HEK293 (cell line): ENCODE data around the gene IGF1R.

Experiments used
- CTCF ChIA-PET: fragments of 350-600 bp; formaldehyde crosslinking; extraction: SDS; loops from one replicate; lab custom pipeline; 2021; ENCODE audit warnings: antibody characterized with exemption; lab: Yijun Ruan, JAX
- POLR2A ChIA-PET: fragments of 300-600 bp; formaldehyde crosslinking; extraction: SDS; loops from one replicate; lab custom pipeline; 2020; ENCODE audit warnings: antibody characterized with exemption, inconsistent platforms; lab: Yijun Ruan, JAX
- H3K27ac ChIP-seq: fragments of 200-500 bp; sonication (Bioruptor generic); 2 replicates; pipeline ENCODE4 v1.5.1; 2014; ENCODE audit warnings: low read depth, low read length, control low read depth, inconsistent platforms; ENCODE audit errors: extremely low read depth
- H3K36me3 ChIP-seq, 2 experiments: fragments of 200-500 bp in 1 of 2; sonication (Bioruptor generic) in 1 of 2; 1 replicate in 1 of 2; 2 replicates in 1 of 2; pipeline ENCODE4 v1.5.1; 2014 to 2017; ENCODE audit warnings: inconsistent platforms in 2 of 2, low read length in 2 of 2; ENCODE audit not compliant: control insufficient read depth in 2 of 2, insufficient read depth in 1 of 2
- H3K4me1 ChIP-seq: fragments of 200-500 bp; sonication (Bioruptor generic); 2 replicates; pipeline ENCODE4 v1.5.1; 2014; ENCODE audit warnings: mild to moderate bottlenecking, low read length, inconsistent platforms; ENCODE audit not compliant: control insufficient read depth, insufficient read depth
- H3K4me3 ChIP-seq: 2 replicates; pipeline ENCODE4 v1.5.1; 2011; ENCODE audit warnings: low read depth, mild to moderate bottlenecking, control low read depth, low read length, moderate library complexity
- H3K9me3 ChIP-seq: fragments of 200-500 bp; sonication (Bioruptor generic); 2 replicates; pipeline ENCODE4 v1.5.1; 2014; ENCODE audit warnings: low read depth, low read length, inconsistent platforms; ENCODE audit not compliant: control insufficient read depth, insufficient read depth
- HOXC10 ChIP-seq: sonication (generic); formaldehyde crosslinking; IDR thresholded peaks from 2 replicates; pipeline ENCODE4 v1.8.1; 2023; ENCODE audit warnings: mild to moderate bottlenecking, missing genetic modification reagents
- MYNN ChIP-seq: fragments of 450-650 bp; formaldehyde crosslinking; IDR thresholded peaks from 2 replicates; pipeline ENCODE4 v1.5.1; 2016; ENCODE audit warnings: missing biosample characterization, missing genetic modification characterization, borderline replicate concordance
- OVOL3 ChIP-seq: fragments of 450-650 bp; formaldehyde crosslinking; IDR thresholded peaks from 2 replicates; pipeline ENCODE4 v1.5.1; 2016; ENCODE audit warnings: missing biosample characterization, missing genetic modification characterization
- ZBTB48 ChIP-seq: fragments of 450-650 bp; formaldehyde crosslinking; IDR thresholded peaks from 2 replicates; pipeline ENCODE4 v1.5.1; 2016; ENCODE audit warnings: missing biosample characterization, missing genetic modification characterization
- ZNF155 ChIP-seq: fragments of 450-650 bp; formaldehyde crosslinking; IDR thresholded peaks from 2 replicates; pipeline ENCODE4 v1.5.1; 2016; ENCODE audit warnings: missing biosample characterization, missing genetic modification characterization
- ZNF214 ChIP-seq: fragments of 450-650 bp; formaldehyde crosslinking; IDR thresholded peaks from 2 replicates; pipeline ENCODE4 v1.5.1; 2017; ENCODE audit warnings: missing biosample characterization, mild to moderate bottlenecking, missing genetic modification characterization, borderline replicate concordance
- ZNF354C ChIP-seq: fragments of 450-650 bp; formaldehyde crosslinking; IDR thresholded peaks from 2 replicates; pipeline ENCODE4 v1.5.1; 2016; ENCODE audit warnings: missing biosample characterization, missing genetic modification characterization, low read depth, borderline replicate concordance
- ZNF423 ChIP-seq: fragments of 450-650 bp; formaldehyde crosslinking; IDR thresholded peaks from 2 replicates; pipeline ENCODE4 v1.5.1; 2016; ENCODE audit warnings: missing biosample characterization, missing genetic modification characterization
- ZNF596 ChIP-seq: fragments of 450-650 bp; IDR thresholded peaks from 2 replicates; pipeline ENCODE4 v1.5.0; 2018; ENCODE audit warnings: missing biosample characterization, mild to moderate bottlenecking, missing genetic modification characterization, moderate library complexity
- ZNF624 ChIP-seq: fragments of 450-650 bp; formaldehyde crosslinking; IDR thresholded peaks from 2 replicates; pipeline ENCODE4 v1.5.1; 2017; ENCODE audit warnings: missing biosample characterization, missing genetic modification characterization
- ZNF664 ChIP-seq: fragments of 450-650 bp; formaldehyde crosslinking; IDR thresholded peaks from 2 replicates; pipeline ENCODE4 v1.5.1; 2016; ENCODE audit warnings: missing biosample characterization, missing genetic modification characterization
- ZNF830 ChIP-seq: fragments of 450-650 bp; IDR thresholded peaks from 2 replicates; pipeline ENCODE4 v1.5.0; 2018; ENCODE audit warnings: missing biosample characterization, missing genetic modification characterization, low read depth, mild to moderate bottlenecking, moderate library complexity
- TF ChIP-seq, protein P1 (sequence below): fragments of 450-650 bp; formaldehyde crosslinking; IDR thresholded peaks from 2 replicates; pipeline ENCODE4 v1.5.1; 2016; ENCODE audit warnings: missing biosample characterization, missing genetic modification characterization
- TF ChIP-seq, protein P2 (sequence below): fragments of 450-650 bp; formaldehyde crosslinking; IDR thresholded peaks from 2 replicates; pipeline ENCODE4 v1.5.1; 2017; ENCODE audit warnings: missing biosample characterization, missing genetic modification characterization
- TF ChIP-seq, protein P3 (sequence below): IDR thresholded peaks from 2 replicates; pipeline ENCODE4 v1.6.1; 2011; ENCODE audit warnings: mild to moderate bottlenecking, low read depth, low read length, borderline replicate concordance
- TF ChIP-seq, protein P4 (sequence below): fragments of 450-650 bp; formaldehyde crosslinking; IDR thresholded peaks from 2 replicates; pipeline ENCODE4 v1.5.1; 2016; ENCODE audit warnings: missing biosample characterization, missing genetic modification characterization
- TF ChIP-seq, protein P5 (sequence below): fragments of 450-650 bp; formaldehyde crosslinking; IDR thresholded peaks from 2 replicates; pipeline ENCODE4 v1.5.1; 2016; ENCODE audit warnings: missing biosample characterization, missing genetic modification characterization

Gene IGF1R

DNA sequence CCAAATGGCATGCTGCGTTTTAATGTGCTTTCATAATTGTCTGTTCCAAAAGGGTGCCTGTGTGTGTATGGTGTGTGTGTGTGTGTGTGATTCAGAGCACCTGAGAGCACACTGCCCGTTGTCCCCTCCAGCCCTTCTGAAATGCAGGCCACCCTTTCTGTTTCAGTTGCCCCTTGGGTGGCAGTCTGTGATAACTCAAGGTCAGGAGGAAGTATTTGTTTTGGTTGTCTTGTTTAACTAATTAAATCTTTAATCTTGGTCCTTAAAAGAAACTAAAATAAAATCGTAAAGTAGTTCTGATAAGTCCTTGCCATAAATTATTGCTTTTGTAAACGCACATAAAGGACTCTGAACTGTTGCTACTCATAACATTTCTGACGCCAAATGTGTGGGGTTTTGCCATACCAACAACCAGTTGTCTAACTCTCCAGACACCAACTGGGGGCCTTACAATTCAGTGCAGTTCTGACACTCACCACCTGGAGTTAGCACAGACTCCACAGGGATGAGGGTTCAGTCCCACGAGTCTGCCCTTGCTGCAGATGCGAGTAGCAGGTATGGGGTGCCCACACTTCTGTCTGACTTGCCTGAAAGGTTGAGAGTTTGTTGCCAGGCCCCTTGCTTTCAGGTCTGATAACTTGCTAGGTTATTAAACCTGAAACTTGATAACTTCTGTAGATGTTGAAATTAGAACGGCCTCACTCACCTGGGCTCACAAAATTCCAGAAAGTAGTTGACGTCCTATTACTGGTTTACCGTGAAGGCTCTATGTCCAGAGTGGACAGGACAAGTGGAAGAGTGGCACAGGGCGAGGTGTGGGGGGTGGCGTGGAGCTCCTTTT is 157.3 kb downstream of the IGF1R start (continued):
- peak; percentile 70 for TF ChIP-seq ZNF423 (tag by site-specific recombination)
- TF ChIP-seq, all 188 proteins: peak for 26

DNA sequence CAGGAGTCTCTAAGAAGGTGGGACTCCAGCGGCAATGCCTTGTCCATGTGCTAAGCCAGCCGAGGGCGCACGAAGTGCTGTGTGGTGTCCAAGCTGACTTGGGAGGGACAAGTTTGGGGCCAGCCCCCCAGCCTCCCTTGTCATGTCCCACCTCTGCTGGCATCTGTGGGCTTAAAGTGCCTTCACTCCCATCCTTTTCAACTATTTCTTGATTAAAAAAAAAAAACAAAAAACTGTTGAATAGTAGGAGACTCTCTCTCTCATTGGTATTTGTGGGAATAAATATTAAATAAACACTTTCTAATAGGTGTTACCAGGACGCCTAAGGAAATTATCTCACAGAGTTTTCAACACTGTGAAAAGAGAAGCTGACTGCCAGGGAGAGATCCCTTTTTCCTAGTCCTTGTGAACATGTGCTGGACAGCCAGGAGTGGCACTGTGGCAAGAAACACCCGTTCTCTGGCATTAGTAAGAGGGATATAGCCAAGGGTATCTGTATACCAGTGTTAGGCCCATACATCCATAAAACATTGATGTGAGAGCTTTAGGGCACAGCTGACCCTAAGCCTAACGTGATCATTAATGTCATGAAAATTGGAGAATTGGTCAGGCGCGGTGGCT is 158.0 kb downstream of the IGF1R start:
- peaks cover 21% of the 10 kb centered on the region for H3K4me1 ChIP-seq
- H3K9me3 ChIP-seq: no peaks in the 10 kb centered on the region
- POLR2A ChIA-PET: no interaction called here
- no peak overlapping the region for H3K27ac ChIP-seq
- CTCF ChIA-PET: interaction anchor here (0.8 to 2.5 kb wide), 7 partner anchors 11 to 147 kb away, joined by 3 to 10 read pairs (median 5); no protein-coding TSS in a partner anchor
- H3K36me3 ChIP-seq: no peaks in the 10 kb centered on the region
- TF ChIP-seq, protein P1, sequence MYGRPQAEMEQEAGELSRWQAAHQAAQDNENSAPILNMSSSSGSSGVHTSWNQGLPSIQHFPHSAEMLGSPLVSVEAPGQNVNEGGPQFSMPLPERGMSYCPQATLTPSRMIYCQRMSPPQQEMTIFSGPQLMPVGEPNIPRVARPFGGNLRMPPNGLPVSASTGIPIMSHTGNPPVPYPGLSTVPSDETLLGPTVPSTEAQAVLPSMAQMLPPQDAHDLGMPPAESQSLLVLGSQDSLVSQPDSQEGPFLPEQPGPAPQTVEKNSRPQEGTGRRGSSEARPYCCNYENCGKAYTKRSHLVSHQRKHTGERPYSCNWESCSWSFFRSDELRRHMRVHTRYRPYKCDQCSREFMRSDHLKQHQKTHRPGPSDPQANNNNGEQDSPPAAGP: no peak
- TF ChIP-seq ZNF596 (tag by site-specific recombination): 0 out of 2 replicates have a peak, but pooled peaks have one; percentile 1
- H3K4me3 ChIP-seq: no peak overlapping the region

DNA sequence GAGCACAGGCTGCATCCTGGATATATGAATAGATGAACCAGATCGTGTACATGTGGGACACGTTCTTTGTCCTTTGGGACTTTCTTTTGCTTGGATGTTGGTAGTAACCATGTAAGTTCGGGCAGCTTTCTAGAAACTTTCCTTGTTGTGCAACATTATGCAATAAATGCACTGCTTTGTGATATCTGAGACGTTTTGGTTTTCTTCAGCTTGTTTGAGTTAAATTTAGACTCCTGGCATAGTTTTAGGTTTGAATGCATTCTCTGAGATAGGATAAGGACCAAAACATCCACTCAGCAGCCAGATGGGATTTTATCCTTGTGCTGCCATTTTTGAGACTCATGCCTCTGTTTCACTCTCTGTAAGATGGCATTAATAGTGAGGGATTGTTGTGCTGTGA is 158.9 kb downstream of the IGF1R start:
- H3K36me3 ChIP-seq: no peaks in the 10 kb centered on the region
- TF ChIP-seq ZNF664 (peak; percentile 19; the same call in 1 of the 2 replicates), ZNF354C (tag by site-specific recombination) (no peak)
- TF ChIP-seq, protein P2, sequence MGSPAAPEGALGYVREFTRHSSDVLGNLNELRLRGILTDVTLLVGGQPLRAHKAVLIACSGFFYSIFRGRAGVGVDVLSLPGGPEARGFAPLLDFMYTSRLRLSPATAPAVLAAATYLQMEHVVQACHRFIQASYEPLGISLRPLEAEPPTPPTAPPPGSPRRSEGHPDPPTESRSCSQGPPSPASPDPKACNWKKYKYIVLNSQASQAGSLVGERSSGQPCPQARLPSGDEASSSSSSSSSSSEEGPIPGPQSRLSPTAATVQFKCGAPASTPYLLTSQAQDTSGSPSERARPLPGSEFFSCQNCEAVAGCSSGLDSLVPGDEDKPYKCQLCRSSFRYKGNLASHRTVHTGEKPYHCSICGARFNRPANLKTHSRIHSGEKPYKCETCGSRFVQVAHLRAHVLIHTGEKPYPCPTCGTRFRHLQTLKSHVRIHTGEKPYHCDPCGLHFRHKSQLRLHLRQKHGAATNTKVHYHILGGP (tag by site-specific recombination): peak; percentile 57; the same call in 1 of the 2 replicates
- TF ChIP-seq, all 188 proteins: peak for 2
- Histone ChIP-seq H3K9me3 (no peaks in the 10 kb centered on the region), H3K4me3 (no peak overlapping the region), H3K4me1 (peaks cover 20% of the 10 kb centered on the region), H3K27ac (no peak overlapping the region)
- POLR2A ChIA-PET: no interaction called here
- CTCF ChIA-PET: interaction anchor here (0.6 to 2.5 kb wide), 10 partner anchors 9 to 44 kb away, joined by 3 to 10 read pairs (median 3); no protein-coding TSS in a partner anchor

DNA sequence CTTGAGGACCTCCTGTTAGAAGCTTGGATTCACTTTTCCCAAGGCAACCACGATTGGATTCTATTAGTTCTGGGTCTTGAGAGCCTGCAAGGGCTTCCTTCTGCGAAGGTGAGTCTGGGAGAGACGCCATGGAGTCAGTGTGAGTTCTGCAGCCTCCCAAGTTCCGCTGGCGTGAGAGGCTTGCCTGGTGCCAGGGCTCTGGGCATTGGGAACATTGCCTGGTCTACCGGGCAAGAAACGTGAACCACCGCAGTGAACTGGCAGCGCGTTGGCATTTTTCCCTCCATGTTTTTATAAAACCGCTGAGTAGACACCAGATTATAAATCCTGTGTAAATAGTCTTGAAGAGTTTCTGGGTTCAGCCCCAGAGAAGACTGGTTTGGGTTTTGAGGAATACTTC is 160.9 kb downstream of the IGF1R start:
- ChIA-PET POLR2A (interaction anchor here (1.4 kb wide), 1 partner anchor 10 kb away, joined by 3 read pairs; no protein-coding TSS in a partner anchor), CTCF (interaction anchor here (1.1 to 1.4 kb wide), 2 partner anchors 8 to 73 kb away, joined by 3 to 4 read pairs; no protein-coding TSS in a partner anchor)
- Histone ChIP-seq H3K4me1 (peaks cover 28% of the 10 kb centered on the region), H3K27ac (no peak overlapping the region), H3K36me3 (no peaks in the 10 kb centered on the region), H3K4me3 (no peak overlapping the region), H3K9me3 (no peaks in the 10 kb centered on the region)
- TF ChIP-seq ZNF624 (tag by site-specific recombination) (no peak), ZNF830 (no peak), ZNF354C (tag by site-specific recombination) (no peak), HOXC10 (CRISPR knock-in tag) (no peak), ZNF155 (tag by site-specific recombination) (no peak), MYNN (tag by site-specific recombination) (no peak), ZNF214 (tag by site-specific recombination) (no peak), OVOL3 (no peak), ZBTB48 (tag by site-specific recombination) (no peak)
- TF ChIP-seq, protein P3, sequence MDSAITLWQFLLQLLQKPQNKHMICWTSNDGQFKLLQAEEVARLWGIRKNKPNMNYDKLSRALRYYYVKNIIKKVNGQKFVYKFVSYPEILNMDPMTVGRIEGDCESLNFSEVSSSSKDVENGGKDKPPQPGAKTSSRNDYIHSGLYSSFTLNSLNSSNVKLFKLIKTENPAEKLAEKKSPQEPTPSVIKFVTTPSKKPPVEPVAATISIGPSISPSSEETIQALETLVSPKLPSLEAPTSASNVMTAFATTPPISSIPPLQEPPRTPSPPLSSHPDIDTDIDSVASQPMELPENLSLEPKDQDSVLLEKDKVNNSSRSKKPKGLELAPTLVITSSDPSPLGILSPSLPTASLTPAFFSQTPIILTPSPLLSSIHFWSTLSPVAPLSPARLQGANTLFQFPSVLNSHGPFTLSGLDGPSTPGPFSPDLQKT: no peak
- TF ChIP-seq, protein P4, sequence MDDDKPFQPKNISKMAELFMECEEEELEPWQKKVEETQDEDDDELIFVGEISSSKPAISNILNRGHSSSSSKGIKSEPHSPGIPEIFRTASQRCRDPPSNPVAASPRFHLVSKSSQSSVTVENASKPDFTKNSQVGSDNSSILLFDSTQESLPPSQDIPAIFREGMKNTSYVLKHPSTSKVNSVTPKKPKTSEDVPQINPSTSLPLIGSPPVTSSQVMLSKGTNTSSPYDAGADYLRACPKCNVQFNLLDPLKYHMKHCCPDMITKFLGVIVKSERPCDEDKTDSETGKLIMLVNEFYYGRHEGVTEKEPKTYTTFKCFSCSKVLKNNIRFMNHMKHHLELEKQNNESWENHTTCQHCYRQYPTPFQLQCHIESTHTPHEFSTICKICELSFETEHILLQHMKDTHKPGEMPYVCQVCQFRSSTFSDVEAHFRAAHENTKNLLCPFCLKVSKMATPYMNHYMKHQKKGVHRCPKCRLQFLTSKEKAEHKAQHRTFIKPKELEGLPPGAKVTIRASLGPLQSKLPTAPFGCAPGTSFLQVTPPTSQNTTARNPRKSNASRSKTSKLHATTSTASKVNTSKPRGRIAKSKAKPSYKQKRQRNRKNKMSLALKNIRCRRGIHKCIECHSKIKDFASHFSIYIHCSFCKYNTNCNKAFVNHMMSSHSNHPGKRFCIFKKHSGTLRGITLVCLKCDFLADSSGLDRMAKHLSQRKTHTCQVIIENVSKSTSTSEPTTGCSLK (tag by site-specific recombination): no peak
- TF ChIP-seq, protein P5, sequence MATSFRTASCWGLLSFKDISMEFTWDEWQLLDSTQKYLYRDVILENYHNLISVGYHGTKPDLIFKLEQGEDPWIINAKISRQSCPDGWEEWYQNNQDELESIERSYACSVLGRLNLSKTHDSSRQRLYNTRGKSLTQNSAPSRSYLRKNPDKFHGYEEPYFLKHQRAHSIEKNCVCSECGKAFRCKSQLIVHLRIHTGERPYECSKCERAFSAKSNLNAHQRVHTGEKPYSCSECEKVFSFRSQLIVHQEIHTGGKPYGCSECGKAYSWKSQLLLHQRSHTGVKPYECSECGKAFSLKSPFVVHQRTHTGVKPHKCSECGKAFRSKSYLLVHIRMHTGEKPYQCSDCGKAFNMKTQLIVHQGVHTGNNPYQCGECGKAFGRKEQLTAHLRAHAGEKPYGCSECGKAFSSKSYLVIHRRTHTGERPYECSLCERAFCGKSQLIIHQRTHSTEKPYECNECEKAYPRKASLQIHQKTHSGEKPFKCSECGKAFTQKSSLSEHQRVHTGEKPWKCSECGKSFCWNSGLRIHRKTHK (tag by site-specific recombination): no peak
